NOMO-1 treated with DMSO at 0.1 percent for 48 hours (cell line): ENCODE measurements around the gene TAAR5.
"Not testable (repeated sequence)": the region's sequence is repeated elsewhere in the genome, so short reads cannot be mapped to it uniquely, and the experiment has no call there.

ENCODE experiments used
- DNase-seq: peaks from one replicate; lab custom pipeline; 2025; ENCODE audit not compliant: unreplicated experiment; lab: John Stamatoyannopoulos, UW

The TAAR5 gene

DNA sequence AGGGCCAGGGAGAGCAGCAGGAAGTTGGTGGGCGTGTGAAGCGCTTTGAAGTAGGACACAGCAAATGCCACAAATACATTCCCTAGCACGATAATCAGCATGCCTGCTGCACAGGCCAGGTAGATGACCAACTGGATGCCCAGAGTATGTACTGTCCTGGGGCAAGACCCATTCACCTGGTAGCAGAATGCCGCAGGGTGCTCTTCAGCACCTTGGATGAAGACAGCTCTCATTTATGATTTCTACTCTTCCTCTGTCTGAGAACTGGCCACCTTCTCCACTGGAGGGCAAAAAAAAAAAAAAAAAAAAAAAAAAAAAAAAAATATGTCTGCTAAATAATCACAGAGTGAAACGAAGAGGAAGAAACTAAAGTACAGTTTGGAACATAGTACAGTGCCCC is at the start of gene TAAR5:
Gene TAAR5 (minus strand): TSS at position 288 of the 400 bp plus-strand sequence. CDS start 55 bp downstream, at position 233.
- no peak for DNase-seq

- not testable (repeated sequence) for DNase-seq
Observed at GRCh38 chr6:132637135-132637534, 47.6 kb upstream of the TAAR5 start.

- not testable (repeated sequence) for DNase-seq
Observed at GRCh38 chr6:132635906-132636305, 46.4 kb upstream of the TAAR5 start.

- DNase-seq, result not testable (repeated sequence)
Observed at GRCh38 chr6:132635288-132635687, 45.7 kb upstream of the TAAR5 start.

- DNase-seq, result no peak
Observed at GRCh38 chr6:132634796-132635195, 45.3 kb upstream of the TAAR5 start.

DNA sequence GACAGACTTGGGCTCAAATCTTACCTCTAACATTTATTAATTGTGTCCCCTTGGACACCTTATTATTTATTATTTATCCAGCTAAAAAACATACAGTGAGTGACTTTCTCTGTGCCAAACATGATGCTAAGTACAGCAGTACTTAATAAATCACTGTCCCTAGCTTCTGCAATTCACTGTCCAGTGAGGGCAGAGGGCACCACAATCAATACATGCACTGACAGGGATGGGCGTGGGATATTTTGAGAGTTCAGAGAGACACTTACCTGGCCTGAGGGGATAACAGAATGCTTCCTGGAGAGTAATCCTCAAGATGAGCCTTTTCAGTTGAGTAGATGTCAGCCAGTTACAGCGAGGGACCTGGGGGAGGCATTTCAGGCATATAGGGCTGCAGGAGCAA is 43.8 kb upstream of the TAAR5 start:
- no peak for DNase-seq

GRCh38 chr6:132624175-132624574 is 34.6 kb upstream of the TAAR5 start, which contains the start of gene TAAR2:
Gene TAAR2, minus strand, starts transcription at chr6:132624275. Its CDS starts 0 bp downstream, at chr6:132624275.
- DNase-seq, result no peak

GRCh38 chr6:132623106-132623845 is 33.7 kb upstream of the TAAR5 start:
- DNase-seq, result no peak

GRCh38 chr6:132616677-132617076 is 27.1 kb upstream of the TAAR5 start:
- DNase-seq, result no peak

GRCh38 chr6:132614554-132614953 is 25.0 kb upstream of the TAAR5 start:
- no peak for DNase-seq

DNA sequence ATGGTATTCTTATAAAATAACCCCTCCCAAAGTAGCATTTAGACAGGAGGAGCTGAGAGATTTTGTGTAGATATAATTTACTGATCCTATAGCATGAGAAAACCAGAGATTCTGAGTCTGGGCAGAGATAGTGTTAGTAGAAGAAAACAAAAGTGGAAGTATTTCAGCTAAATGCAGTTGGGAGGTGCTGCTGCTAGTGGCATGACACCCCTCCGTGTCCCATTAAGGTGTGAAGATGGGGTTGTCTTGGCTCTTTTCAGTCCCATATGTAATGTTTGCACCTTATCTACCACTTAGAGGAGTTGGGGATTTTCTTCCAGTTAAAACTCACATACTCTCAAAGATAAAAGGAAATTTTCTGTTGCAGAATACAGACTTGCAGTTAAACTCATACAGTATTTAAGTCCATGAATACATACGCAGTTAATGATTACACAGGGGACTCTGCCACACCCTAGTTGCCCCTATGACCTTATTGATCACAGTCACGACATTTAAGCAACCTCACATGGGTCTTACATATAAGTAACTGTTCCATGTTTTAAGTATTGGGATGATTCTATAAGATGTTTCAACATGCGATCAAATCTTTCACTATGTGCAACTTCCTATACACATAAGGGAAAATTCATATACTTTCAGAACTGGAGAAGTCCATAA is 23.0 kb upstream of the TAAR5 start:
- DNase-seq, result no peak

GRCh38 chr6:132611616-132612015 is 22.1 kb upstream of the TAAR5 start:
- no peak for DNase-seq

- no peak for DNase-seq
Observed at GRCh38 chr6:132607544-132608233, 18.1 kb upstream of the TAAR5 start.

- DNase-seq, result no peak
Observed at GRCh38 chr6:132604635-132605152, 15.2 kb upstream of the TAAR5 start.

- DNase-seq, result not testable (repeated sequence)
Observed at GRCh38 chr6:132600900-132601299, 11.4 kb upstream of the TAAR5 start.

DNA sequence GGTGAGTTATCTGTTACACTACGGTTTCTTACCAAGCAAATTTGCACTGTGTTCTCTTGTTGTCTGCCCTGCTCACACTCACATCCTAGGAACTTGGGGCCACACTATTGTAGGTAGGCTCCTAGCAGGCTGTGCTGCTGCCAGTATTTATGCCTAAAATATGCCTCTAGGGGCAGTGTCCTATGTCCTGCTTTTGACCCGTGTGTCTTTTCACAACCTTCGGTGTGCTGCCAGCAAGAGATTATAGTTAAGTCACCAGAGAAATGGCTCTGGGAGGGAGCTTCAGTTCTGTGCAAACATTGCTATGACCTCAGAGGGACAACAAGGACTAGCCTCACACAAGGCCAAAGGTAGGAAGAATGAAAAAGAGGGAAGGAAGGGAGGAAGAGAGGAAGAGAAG is 8.9 kb upstream of the TAAR5 start:
- DNase-seq, result no peak

- no peak for DNase-seq
Observed at GRCh38 chr6:132596201-132596600, 6.7 kb upstream of the TAAR5 start.

GRCh38 chr6:132592855-132593254 is 3.3 kb upstream of the TAAR5 start:
- peak; percentile 28 for DNase-seq

GRCh38 chr6:132590362-132590761 is 821 bp upstream of the TAAR5 start:
- no peak for DNase-seq

GRCh38 chr6:132587424-132587823 is 2.1 kb downstream of the TAAR5 start:
- DNase-seq, result peak; percentile 47

DNA sequence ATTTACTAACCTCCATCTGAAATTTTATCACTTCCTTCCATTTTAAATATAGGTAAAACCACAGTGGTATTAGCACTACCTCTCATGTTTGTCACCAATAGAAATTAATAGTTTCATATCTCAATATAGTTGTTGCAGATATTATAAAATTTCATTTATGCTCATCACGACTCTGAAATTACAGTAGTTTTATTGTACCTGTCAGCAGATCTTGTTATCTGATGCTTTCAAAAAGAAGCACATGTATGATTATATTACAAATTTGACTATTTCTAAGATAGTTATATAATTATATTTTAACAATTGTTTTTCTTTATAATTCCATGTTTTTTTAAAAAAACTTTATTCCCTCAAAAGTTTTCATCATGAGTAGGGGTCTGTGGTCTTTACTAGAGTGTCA is 4.8 kb downstream of the TAAR5 start:
- DNase-seq, result no peak

GRCh38 chr6:132571774-132572173 is 17.8 kb downstream of the TAAR5 start:
- DNase-seq, result peak; percentile 6
